NCI-H128 (cell line): Measurements from ENCODE around the gene BICRA.

Source experiments
- DNase-seq: peaks from one replicate; lab custom pipeline; 2025; ENCODE audit not compliant: unreplicated experiment; lab: John Stamatoyannopoulos, UW

BICRA gene

GRCh38 chr19:47600246-47601179 is 8.4 kb upstream of the BICRA start:
- DNase-seq = peak; percentile 98

DNA sequence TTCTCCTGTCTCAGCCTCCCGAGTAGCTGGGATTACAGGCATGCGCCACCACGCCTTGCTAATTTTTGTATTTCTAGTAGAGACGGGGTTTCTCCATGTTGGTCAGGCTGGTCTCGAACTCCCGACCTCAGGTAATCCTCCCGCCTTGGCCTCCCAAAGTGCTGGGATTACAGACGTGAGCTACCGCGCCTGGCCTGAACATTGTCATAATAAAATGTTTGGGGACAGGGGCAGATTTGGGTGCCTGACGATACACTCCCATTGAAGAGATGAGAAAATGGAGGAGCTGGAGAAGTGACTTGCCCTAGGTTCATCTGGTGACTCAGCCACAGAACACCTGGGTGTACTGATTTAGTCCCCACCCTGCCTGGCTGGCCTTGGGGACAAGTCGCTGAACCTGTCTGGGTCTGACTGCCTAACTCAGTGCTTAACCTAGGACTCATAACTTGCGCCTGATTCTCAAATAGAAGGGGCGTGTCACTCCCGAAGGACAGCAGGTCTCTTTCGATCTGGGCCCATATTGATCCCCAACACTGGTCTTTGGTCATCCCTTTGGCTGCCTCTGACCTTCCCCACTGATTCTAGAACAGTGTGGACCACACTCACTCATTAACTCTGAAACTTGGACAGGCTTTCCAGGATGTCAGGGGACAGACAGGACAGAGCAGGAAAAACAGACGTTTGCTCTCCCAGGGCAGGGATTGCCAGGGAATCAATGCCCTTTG is 7.6 kb upstream of the BICRA start:
- DNase-seq = no peak

- no peak for DNase-seq
Measured at GRCh38 chr19:47603706-47604565, 5.0 kb upstream of the BICRA start.

DNA sequence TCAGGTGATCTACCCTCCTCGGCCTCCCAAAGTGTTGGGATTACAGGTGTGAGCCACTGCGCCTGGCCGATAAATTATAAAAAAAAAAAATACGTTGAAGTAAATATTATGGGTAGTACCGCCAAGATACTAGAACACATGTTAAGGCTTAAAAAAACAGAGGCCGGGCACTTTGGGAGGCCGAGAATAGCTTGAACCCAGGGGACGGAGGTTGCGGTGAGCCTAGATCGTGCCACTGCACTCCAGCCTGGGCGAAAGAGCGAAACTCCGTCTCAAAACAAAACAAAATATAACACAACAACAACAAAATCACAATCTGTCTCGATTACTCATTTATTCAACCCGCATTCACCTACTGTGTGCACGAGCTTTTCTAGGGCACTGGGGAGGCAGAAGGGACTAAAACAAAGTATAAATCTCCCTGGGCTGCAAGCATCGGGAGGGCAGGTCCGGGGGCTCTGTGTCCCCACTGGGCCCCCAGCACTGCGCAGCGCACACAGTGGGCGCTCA is 1.3 kb upstream of the BICRA start:
- no peak for DNase-seq

- DNase-seq = peak; percentile 87
Measured at GRCh38 chr19:47608074-47608918, 638 bp upstream of the BICRA start.

DNA sequence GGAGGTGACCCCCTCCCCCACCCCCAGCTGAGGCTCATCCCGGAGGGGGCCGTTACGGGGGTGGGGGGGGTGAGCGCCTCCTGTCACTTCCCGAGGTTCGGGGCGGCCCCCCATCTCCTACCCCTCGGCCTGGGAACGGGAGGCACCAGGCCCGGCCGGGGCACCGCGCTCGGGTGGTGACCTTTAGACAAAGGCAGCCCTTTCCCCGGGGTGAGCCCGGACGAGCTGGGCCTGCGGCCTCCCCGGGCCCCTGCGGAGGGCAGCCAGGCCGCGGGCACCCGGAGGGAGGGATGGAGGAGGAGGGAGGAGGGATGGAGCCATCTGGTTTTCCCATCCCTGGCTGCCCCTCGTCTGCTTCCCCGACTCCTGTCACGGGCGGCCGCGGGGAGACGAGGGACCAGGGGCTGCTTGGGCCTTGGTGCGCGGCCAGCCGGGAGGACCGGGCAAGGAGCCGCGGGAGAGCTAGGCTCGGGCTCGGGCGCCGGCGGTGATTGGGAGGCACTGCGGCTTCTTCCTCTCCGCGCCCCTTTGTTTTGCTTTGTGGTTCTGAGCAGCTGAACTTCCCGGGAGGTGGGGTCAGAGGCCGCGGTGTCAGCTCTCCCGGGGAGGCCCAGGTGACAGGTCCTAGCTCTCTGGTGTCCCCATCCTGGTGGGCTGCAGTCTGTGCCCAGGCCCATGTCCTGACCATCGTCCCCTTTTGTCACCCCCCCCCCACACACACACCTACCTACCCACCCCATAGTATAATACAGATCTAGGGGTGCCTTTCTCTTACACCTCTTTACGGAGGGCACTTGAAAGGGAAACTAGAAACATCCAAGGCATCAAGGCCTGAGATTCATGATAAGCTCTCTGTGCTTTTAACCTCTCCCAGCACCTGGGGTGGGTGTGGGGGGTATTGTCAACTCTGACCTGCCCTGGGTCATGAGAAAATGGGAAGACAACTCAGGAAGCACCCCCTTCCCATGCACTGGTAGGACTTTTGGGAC is 1.3 kb downstream of the BICRA start:
- no peak for DNase-seq

- DNase-seq = no peak
Measured at GRCh38 chr19:47610902-47611301, 2.0 kb downstream of the BICRA start.

DNA sequence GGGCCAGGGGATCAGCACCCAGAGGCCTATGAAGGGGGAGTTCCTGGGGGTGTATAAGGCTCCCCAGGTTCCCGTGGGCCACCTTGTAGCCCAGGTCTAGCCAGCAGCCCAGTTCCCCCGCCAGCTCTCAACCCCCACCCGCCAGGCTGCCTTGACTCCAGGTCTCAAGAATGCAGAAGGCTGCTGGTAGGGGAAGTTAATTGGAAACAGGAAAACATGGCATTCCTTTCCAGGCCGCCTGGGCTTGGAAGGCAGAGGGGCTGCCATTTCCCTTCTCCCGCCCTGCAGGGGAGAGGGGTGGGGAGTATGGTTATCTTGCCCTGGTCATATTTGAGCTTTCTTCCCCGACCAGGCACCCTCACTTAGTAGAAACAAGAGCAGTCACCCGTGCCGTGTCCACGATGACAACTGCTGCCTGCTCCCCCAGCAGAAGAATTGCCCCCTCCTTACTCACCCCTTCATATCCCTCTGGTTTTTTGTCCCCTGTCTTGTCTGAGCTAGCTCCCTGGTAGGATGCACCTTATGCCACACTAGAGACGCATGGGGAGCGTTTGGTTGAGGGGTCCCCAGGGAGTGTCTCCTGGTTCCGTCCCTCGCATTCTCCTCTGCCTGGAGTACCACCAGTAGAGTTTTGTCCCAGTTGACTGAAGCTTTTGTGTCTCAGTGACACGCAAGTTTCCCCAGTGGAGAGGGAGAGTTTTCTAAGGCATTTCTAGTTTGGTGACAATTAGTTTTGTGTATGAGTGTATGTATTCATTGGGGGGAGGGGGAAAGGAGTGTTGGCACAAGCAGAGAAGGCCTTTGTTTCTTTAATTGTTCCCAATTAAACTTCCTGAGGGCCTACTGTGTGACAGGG is 4.5 kb downstream of the BICRA start:
- DNase-seq = no peak

GRCh38 chr19:47614021-47614295 is 5.0 kb downstream of the BICRA start:
- DNase-seq = no peak

DNA sequence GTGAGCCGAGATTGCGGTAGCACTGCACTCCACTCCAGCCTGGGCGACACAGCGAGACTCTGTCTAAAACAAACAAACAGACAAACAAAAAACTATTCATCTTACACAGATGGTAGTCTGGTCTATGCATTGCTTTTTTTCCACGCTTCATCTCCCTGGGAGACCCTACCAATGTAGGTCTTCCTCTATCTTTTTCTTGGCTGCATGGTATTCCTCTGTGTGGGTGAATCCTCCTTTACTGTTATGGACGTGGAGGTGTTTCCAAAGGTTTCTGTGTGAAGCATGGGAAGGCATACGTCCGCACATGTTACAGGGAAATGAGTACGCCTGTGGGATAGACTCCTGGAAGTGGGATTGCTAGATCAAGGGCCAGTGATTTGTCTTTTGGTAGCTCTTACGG is 5.6 kb downstream of the BICRA start:
- DNase-seq = no peak

DNA sequence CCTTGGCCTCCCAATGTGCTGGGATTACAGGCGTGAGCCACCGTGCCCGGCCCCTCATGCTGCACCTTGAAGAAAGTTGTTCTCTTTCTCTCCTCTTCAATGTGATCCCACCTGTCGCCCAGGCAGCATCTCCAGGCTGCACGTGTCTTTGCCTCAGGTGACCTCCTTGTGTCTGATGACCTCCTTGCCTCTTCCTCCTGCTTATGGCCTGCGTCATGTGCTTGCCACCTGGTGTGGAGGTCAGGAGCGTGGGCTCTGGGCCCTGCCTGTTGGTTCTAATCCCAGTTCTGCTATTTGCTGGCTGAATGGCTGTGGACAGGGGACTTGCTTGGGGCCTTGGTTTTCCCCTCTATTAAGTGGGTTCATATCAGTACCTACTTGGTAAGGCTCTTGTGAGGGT is 6.3 kb downstream of the BICRA start:
- DNase-seq = no peak

DNA sequence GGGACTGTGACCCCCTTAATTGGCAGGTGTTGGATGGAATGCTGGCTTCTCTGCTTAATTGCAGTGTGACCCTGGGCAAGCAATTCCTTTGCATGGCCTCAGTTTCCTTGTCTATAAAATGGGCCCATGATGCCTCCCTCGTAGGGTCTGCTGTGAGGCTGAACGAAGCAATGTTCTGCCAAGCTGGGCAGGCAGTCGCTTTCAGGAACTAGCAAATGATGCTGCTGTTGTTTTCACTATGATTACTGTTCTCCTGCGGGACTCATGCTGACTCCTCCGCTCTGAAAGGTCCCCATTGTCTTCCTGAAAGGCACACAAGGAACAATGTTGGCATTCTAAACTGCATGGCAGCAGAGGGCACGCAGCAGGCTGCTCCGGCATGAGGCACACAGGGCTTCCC is 6.8 kb downstream of the BICRA start:
- no peak for DNase-seq

DNA sequence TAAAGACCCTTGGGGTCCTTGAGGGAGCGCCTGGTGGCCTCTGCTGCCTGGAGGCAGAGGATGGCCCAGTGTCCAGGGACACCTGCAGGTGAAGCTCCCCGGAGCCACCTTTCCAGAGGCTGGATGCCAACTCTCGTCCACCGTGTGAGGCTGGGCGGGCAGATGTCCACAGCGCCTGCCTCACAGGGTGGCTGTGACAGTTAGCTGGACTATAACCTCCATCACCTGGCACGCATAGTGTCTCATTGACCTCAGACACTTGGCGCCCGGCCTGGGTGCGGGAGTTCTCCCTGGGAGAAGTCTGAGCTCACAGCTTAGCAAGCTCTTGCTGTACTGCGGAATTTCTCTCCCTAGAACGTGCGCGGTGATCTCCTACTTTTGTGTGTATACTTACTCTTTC is 9.8 kb downstream of the BICRA start:
- DNase-seq = no peak

GRCh38 chr19:47619763-47620162 is 10.8 kb downstream of the BICRA start:
- DNase-seq = no peak

- no peak for DNase-seq
Measured at GRCh38 chr19:47623151-47623920, 14.4 kb downstream of the BICRA start.

DNA sequence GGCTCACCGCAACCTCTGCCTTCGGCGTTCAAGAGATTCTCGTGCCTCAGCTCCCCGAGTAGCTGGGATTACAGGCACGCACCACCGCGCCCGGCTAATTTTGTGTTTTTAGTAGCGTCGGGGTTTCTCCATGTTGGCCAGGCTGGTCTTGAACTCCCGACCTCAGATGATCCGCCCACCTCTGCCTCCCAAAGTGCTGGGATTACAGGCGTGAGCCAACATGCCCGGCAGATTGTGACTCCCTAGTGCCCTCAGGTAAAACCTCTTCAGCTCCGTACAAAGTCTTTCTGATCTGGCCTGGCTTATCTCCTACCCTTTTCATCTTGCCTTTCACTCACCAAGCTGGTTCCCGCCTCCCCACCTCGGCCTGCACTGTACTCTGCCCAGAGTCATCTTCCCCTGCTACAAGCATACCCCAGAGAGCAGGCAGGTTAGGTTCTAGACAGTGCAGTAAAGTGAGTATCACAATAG is 15.0 kb downstream of the BICRA start:
- no peak for DNase-seq

- DNase-seq = no peak
Measured at GRCh38 chr19:47625650-47626049, 16.7 kb downstream of the BICRA start.
